GM12891 (cell line): Measurements from ENCODE around the gene C1orf226.

Experiments
- POLR2A ChIP-seq: IDR thresholded peaks from 2 replicates; pipeline ENCODE4 v1.6.1; 2011; ENCODE audit warnings: low read depth, low read length, control low read depth
- POLR2AphosphoS5 ChIP-seq: IDR thresholded peaks from 2 replicates; pipeline ENCODE4 v1.6.1; 2011; ENCODE audit warnings: low read depth, low read length, control low read depth
- SPI1 ChIP-seq: IDR thresholded peaks from 2 replicates; pipeline ENCODE4 v1.6.1; 2011; ENCODE audit warnings: low read depth, low read length, control low read depth
- TAF1 ChIP-seq: IDR thresholded peaks from 2 replicates; pipeline ENCODE4 v1.6.1; 2011; ENCODE audit warnings: low read depth, low read length, control low read depth

- TF ChIP-seq POLR2A (no peak), POLR2AphosphoS5 (no peak), TAF1 (no peak), SPI1 (no peak)
These were observed 6.1 kb upstream of the C1orf226 start for GRCh38 chr1:162375463-162375862.
